ENCODE results near the gene PPIA.

PPIA gene

GRCh38 chr7:44787762-44788161 lies 8.7 kb upstream of the PPIA start:
- no peak overlapping the region for H3K4me3 ChIP-seq (ENCODE audit: low read length in 2 of 2)
- no peaks in the 10 kb centered on the region for H3K4me1 ChIP-seq (ENCODE audit: control insufficient read depth, insufficient read depth, low read length)
- no peak overlapping the region for H3K27ac ChIP-seq (ENCODE audit: low read length)
- no peaks in the 10 kb centered on the region for H3K27me3 ChIP-seq (ENCODE audit: control insufficient read depth in 1 of 2, insufficient read depth in 2 of 2, low read length in 2 of 2)
- H3K36me3 ChIP-seq (ENCODE audit: control insufficient read depth in 2 of 2, insufficient read depth in 2 of 2, low read length in 2 of 2): no peaks in the 10 kb centered on the region
- H3K9me3 ChIP-seq (ENCODE audit: control insufficient read depth in 2 of 2, low read length in 2 of 2): peaks cover 4 to 5% of the 10 kb centered on the region in 2 donors
- H3K9ac ChIP-seq (ENCODE audit: low read length in 2 of 2): no peak overlapping the region

- H3K27me3 ChIP-seq (ENCODE audit: control insufficient read depth in 1 of 2, insufficient read depth in 2 of 2, low read length in 2 of 2): no peaks in the 10 kb centered on the region
- no peak overlapping the region for H3K4me3 ChIP-seq (ENCODE audit: low read length in 2 of 2)
- no peaks in the 10 kb centered on the region for H3K36me3 ChIP-seq (ENCODE audit: control insufficient read depth in 2 of 2, insufficient read depth in 2 of 2, low read length in 2 of 2)
- H3K4me1 ChIP-seq (ENCODE audit: control insufficient read depth, insufficient read depth, low read length): no peaks in the 10 kb centered on the region
- H3K27ac ChIP-seq (ENCODE audit: low read length): no peak overlapping the region
- no peak overlapping the region for H3K9ac ChIP-seq (ENCODE audit: low read length in 2 of 2)
- H3K9me3 ChIP-seq (ENCODE audit: control insufficient read depth in 2 of 2, low read length in 2 of 2): no peaks in the 10 kb centered on the region
Measured at GRCh38 chr7:44789990-44790389, 6.5 kb upstream of the PPIA start.

- Histone ChIP-seq H3K27me3 (ENCODE audit: control insufficient read depth in 1 of 2, insufficient read depth in 2 of 2, low read length in 2 of 2) (no peaks in the 10 kb centered on the region), H3K9ac (ENCODE audit: low read length in 2 of 2) (no peak overlapping the region), H3K36me3 (ENCODE audit: control insufficient read depth in 2 of 2, insufficient read depth in 2 of 2, low read length in 2 of 2) (no peaks in the 10 kb centered on the region), H3K4me3 (ENCODE audit: low read length in 2 of 2) (no peak overlapping the region), H3K4me1 (ENCODE audit: control insufficient read depth, insufficient read depth, low read length) (no peaks in the 10 kb centered on the region), H3K27ac (ENCODE audit: low read length) (no peak overlapping the region), H3K9me3 (ENCODE audit: control insufficient read depth in 2 of 2, low read length in 2 of 2) (no peaks in the 10 kb centered on the region)
Measured at GRCh38 chr7:44791278-44792219, 4.9 kb upstream of the PPIA start.

GRCh38 chr7:44793919-44794318 lies 2.6 kb upstream of the PPIA start:
- Histone ChIP-seq H3K4me3 (ENCODE audit: low read length in 2 of 2) (no peak overlapping the region), H3K36me3 (ENCODE audit: control insufficient read depth in 2 of 2, insufficient read depth in 2 of 2, low read length in 2 of 2) (peaks cover 0 to 2% of the 10 kb centered on the region in 2 donors), H3K9ac (ENCODE audit: low read length in 2 of 2) (no peak overlapping the region), H3K4me1 (ENCODE audit: control insufficient read depth, insufficient read depth, low read length) (peaks cover 12% of the 10 kb centered on the region), H3K27ac (ENCODE audit: low read length) (no peak overlapping the region), H3K27me3 (ENCODE audit: control insufficient read depth in 1 of 2, insufficient read depth in 2 of 2, low read length in 2 of 2) (no peaks in the 10 kb centered on the region), H3K9me3 (ENCODE audit: control insufficient read depth in 2 of 2, low read length in 2 of 2) (no peaks in the 10 kb centered on the region)

- H3K27me3 ChIP-seq (ENCODE audit: control insufficient read depth in 1 of 2, insufficient read depth in 2 of 2, low read length in 2 of 2): no peaks in the 10 kb centered on the region
- no peak overlapping the region for H3K27ac ChIP-seq (ENCODE audit: low read length)
- no peak overlapping the region for H3K9ac ChIP-seq (ENCODE audit: low read length in 2 of 2)
- no peak overlapping the region for H3K4me3 ChIP-seq (ENCODE audit: low read length in 2 of 2)
- no peaks in the 10 kb centered on the region for H3K9me3 ChIP-seq (ENCODE audit: control insufficient read depth in 2 of 2, low read length in 2 of 2)
- peaks cover 14% of the 10 kb centered on the region for H3K4me1 ChIP-seq (ENCODE audit: control insufficient read depth, insufficient read depth, low read length)
- peaks cover 0 to 3% of the 10 kb centered on the region in 2 donors for H3K36me3 ChIP-seq (ENCODE audit: control insufficient read depth in 2 of 2, insufficient read depth in 2 of 2, low read length in 2 of 2)
Measured at GRCh38 chr7:44794331-44794730, 2.1 kb upstream of the PPIA start.

GRCh38 chr7:44796034-44796503 lies 412 bp upstream of the PPIA start:
- peaks cover 11 to 15% of the 10 kb centered on the region in 2 donors for H3K36me3 ChIP-seq (ENCODE audit: control insufficient read depth in 2 of 2, insufficient read depth in 2 of 2, low read length in 2 of 2)
- peaks cover 18% of the 10 kb centered on the region for H3K4me1 ChIP-seq (ENCODE audit: control insufficient read depth, insufficient read depth, low read length)
- peak overlapping the region; percentile 80 to 96 for H3K9ac ChIP-seq (ENCODE audit: low read length in 2 of 2)
- no peaks in the 10 kb centered on the region for H3K9me3 ChIP-seq (ENCODE audit: control insufficient read depth in 2 of 2, low read length in 2 of 2)
- H3K27ac ChIP-seq (ENCODE audit: low read length): peak overlapping the region; percentile 97
- peak overlapping the region; percentile 92 to 93 for H3K4me3 ChIP-seq (ENCODE audit: low read length in 2 of 2)
- H3K27me3 ChIP-seq (ENCODE audit: control insufficient read depth in 1 of 2, insufficient read depth in 2 of 2, low read length in 2 of 2): no peaks in the 10 kb centered on the region

- Histone ChIP-seq H3K27me3 (ENCODE audit: control insufficient read depth in 1 of 2, insufficient read depth in 2 of 2, low read length in 2 of 2) (no peaks in the 10 kb centered on the region), H3K4me1 (ENCODE audit: control insufficient read depth, insufficient read depth, low read length) (peaks cover 18% of the 10 kb centered on the region), H3K36me3 (ENCODE audit: control insufficient read depth in 2 of 2, insufficient read depth in 2 of 2, low read length in 2 of 2) (peaks cover 21 to 26% of the 10 kb centered on the region in 2 donors), H3K4me3 (ENCODE audit: low read length in 2 of 2) (peak overlapping the region; percentile 93), H3K9ac (ENCODE audit: low read length in 2 of 2) (peak overlapping the region; percentile 96 to 97), H3K27ac (ENCODE audit: low read length) (peak overlapping the region; percentile 97), H3K9me3 (ENCODE audit: control insufficient read depth in 2 of 2, low read length in 2 of 2) (no peaks in the 10 kb centered on the region)
Measured at GRCh38 chr7:44797329-44798258, 1.1 kb downstream of the PPIA start.

GRCh38 chr7:44798649-44799305 lies 2.3 kb downstream of the PPIA start:
- H3K9ac ChIP-seq (ENCODE audit: low read length in 2 of 2): no peak overlapping the region
- peaks cover 18% of the 10 kb centered on the region for H3K4me1 ChIP-seq (ENCODE audit: control insufficient read depth, insufficient read depth, low read length)
- H3K27me3 ChIP-seq (ENCODE audit: control insufficient read depth in 1 of 2, insufficient read depth in 2 of 2, low read length in 2 of 2): no peaks in the 10 kb centered on the region
- H3K36me3 ChIP-seq (ENCODE audit: control insufficient read depth in 2 of 2, insufficient read depth in 2 of 2, low read length in 2 of 2): peaks cover 31 to 36% of the 10 kb centered on the region in 2 donors
- peak overlapping the region in 1 of 2 donors; percentile 36 for H3K4me3 ChIP-seq (ENCODE audit: low read length in 2 of 2)
- no peak overlapping the region for H3K27ac ChIP-seq (ENCODE audit: low read length)
- H3K9me3 ChIP-seq (ENCODE audit: control insufficient read depth in 2 of 2, low read length in 2 of 2): no peaks in the 10 kb centered on the region

- Histone ChIP-seq H3K4me3 (ENCODE audit: low read length in 2 of 2) (no peak overlapping the region), H3K27me3 (ENCODE audit: control insufficient read depth in 1 of 2, insufficient read depth in 2 of 2, low read length in 2 of 2) (no peaks in the 10 kb centered on the region), H3K9ac (ENCODE audit: low read length in 2 of 2) (no peak overlapping the region), H3K27ac (ENCODE audit: low read length) (no peak overlapping the region), H3K9me3 (ENCODE audit: control insufficient read depth in 2 of 2, low read length in 2 of 2) (no peaks in the 10 kb centered on the region), H3K4me1 (ENCODE audit: control insufficient read depth, insufficient read depth, low read length) (peaks cover 18% of the 10 kb centered on the region), H3K36me3 (ENCODE audit: control insufficient read depth in 2 of 2, insufficient read depth in 2 of 2, low read length in 2 of 2) (peaks cover 33 to 38% of the 10 kb centered on the region in 2 donors)
Measured at GRCh38 chr7:44799939-44800338, 3.5 kb downstream of the PPIA start.

- no peaks in the 10 kb centered on the region for H3K9me3 ChIP-seq (ENCODE audit: control insufficient read depth in 2 of 2, low read length in 2 of 2)
- no peaks in the 10 kb centered on the region for H3K27me3 ChIP-seq (ENCODE audit: control insufficient read depth in 1 of 2, insufficient read depth in 2 of 2, low read length in 2 of 2)
- no peak overlapping the region for H3K9ac ChIP-seq (ENCODE audit: low read length in 2 of 2)
- H3K4me3 ChIP-seq (ENCODE audit: low read length in 2 of 2): no peak overlapping the region
- peaks cover 18% of the 10 kb centered on the region for H3K4me1 ChIP-seq (ENCODE audit: control insufficient read depth, insufficient read depth, low read length)
- peaks cover 33 to 39% of the 10 kb centered on the region in 2 donors for H3K36me3 ChIP-seq (ENCODE audit: control insufficient read depth in 2 of 2, insufficient read depth in 2 of 2, low read length in 2 of 2)
- no peak overlapping the region for H3K27ac ChIP-seq (ENCODE audit: low read length)
Measured at GRCh38 chr7:44801890-44802289, 5.4 kb downstream of the PPIA start.
